ENCODE results near the gene CDK6.

The CDK6 gene

GRCh38 chr7:92699560-92699959, 136.8 kb downstream of the CDK6 start:
- H3K27me3 ChIP-seq (ENCODE audit: low read depth, low read length), result no peaks in the 10 kb centered on the region
- H2AFZ ChIP-seq (ENCODE audit: low read depth, low read length), result no peak overlapping the region
- H3K79me2 ChIP-seq (ENCODE audit: low read length), result peaks cover 9% of the 10 kb centered on the region; the same call in 1 of the 2 replicates
- H3K9me3 ChIP-seq (ENCODE audit: insufficient read depth, low read length), result no peaks in the 10 kb centered on the region
- no peak overlapping the region for H3K9ac ChIP-seq (ENCODE audit: low read length)
- H4K20me1 ChIP-seq (ENCODE audit: insufficient read depth, low read length), result peaks cover 20% of the 10 kb centered on the region; the same call in 1 of the 2 replicates
- TF ChIP-seq CTCF (IDR thresholded peaks at IDR 0.05; ENCODE audit: low read depth, low read length), result no peak
- TF ChIP-seq EZH2phosphoT487 (IDR thresholded peaks at IDR 0.05; ENCODE audit: low read depth), result no peak
- H3K4me3 ChIP-seq (ENCODE audit: low read length), result no peak overlapping the region
- peaks cover 2% of the 10 kb centered on the region for H3K36me3 ChIP-seq (replicated peaks; ENCODE audit: low read depth, low read length)
- H3K27ac ChIP-seq (ENCODE audit: low read length), result no peak overlapping the region
- no peaks in the 10 kb centered on the region for H3K4me1 ChIP-seq (ENCODE audit: low read length)
- no peak overlapping the region for H3K4me2 ChIP-seq (ENCODE audit: low read length)

- TF ChIP-seq EZH2phosphoT487 (IDR thresholded peaks at IDR 0.05; ENCODE audit: low read depth) (no peak), CTCF (IDR thresholded peaks at IDR 0.05; ENCODE audit: low read depth, low read length) (no peak)
- peaks cover 20% of the 10 kb centered on the region; the same call in 1 of the 2 replicates for H4K20me1 ChIP-seq (ENCODE audit: insufficient read depth, low read length)
- no peak overlapping the region for H2AFZ ChIP-seq (ENCODE audit: low read depth, low read length)
- no peak overlapping the region for H3K4me3 ChIP-seq (ENCODE audit: low read length)
- no peaks in the 10 kb centered on the region for H3K4me1 ChIP-seq (ENCODE audit: low read length)
- peaks cover 13% of the 10 kb centered on the region for H3K79me2 ChIP-seq (ENCODE audit: low read length)
- no peak overlapping the region for H3K9ac ChIP-seq (ENCODE audit: low read length)
- H3K4me2 ChIP-seq (ENCODE audit: low read length), result no peak overlapping the region
- H3K27ac ChIP-seq (ENCODE audit: low read length), result no peak overlapping the region
- no peaks in the 10 kb centered on the region for H3K9me3 ChIP-seq (ENCODE audit: insufficient read depth, low read length)
- no peaks in the 10 kb centered on the region for H3K27me3 ChIP-seq (ENCODE audit: low read depth, low read length)
- H3K36me3 ChIP-seq (replicated peaks; ENCODE audit: low read depth, low read length), result peaks cover 5% of the 10 kb centered on the region
Observed at GRCh38 chr7:92698237-92698841, 138.0 kb downstream of the CDK6 start.

- H3K9me3 ChIP-seq (ENCODE audit: insufficient read depth, low read length), result no peaks in the 10 kb centered on the region
- TF ChIP-seq EZH2phosphoT487 (IDR thresholded peaks at IDR 0.05; ENCODE audit: low read depth) (no peak), CTCF (IDR thresholded peaks at IDR 0.05; ENCODE audit: low read depth, low read length) (no peak)
- H3K4me2 ChIP-seq (ENCODE audit: low read length), result no peak overlapping the region
- H3K79me2 ChIP-seq (ENCODE audit: low read length), result peaks cover 9% of the 10 kb centered on the region
- H3K36me3 ChIP-seq (replicated peaks; ENCODE audit: low read depth, low read length), result peaks cover 5% of the 10 kb centered on the region
- H3K4me3 ChIP-seq (ENCODE audit: low read length), result no peak overlapping the region
- H3K27me3 ChIP-seq (ENCODE audit: low read depth, low read length), result no peaks in the 10 kb centered on the region
- H4K20me1 ChIP-seq (ENCODE audit: insufficient read depth, low read length), result peaks cover 18% of the 10 kb centered on the region; the same call in 1 of the 2 replicates
- no peaks in the 10 kb centered on the region for H3K4me1 ChIP-seq (ENCODE audit: low read length)
- H2AFZ ChIP-seq (ENCODE audit: low read depth, low read length), result no peak overlapping the region
- H3K9ac ChIP-seq (ENCODE audit: low read length), result no peak overlapping the region
- H3K27ac ChIP-seq (ENCODE audit: low read length), result no peak overlapping the region
Observed at GRCh38 chr7:92697414-92697813, 139.0 kb downstream of the CDK6 start.

GRCh38 chr7:92697012-92697411, 139.4 kb downstream of the CDK6 start:
- peaks cover 3% of the 10 kb centered on the region; the same call in 1 of the 2 replicates for H3K4me1 ChIP-seq (ENCODE audit: low read length)
- H3K27me3 ChIP-seq (ENCODE audit: low read depth, low read length), result no peaks in the 10 kb centered on the region
- peaks cover 9% of the 10 kb centered on the region for H3K79me2 ChIP-seq (ENCODE audit: low read length)
- H3K36me3 ChIP-seq (replicated peaks; ENCODE audit: low read depth, low read length), result peaks cover 5% of the 10 kb centered on the region
- no peak overlapping the region for H2AFZ ChIP-seq (ENCODE audit: low read depth, low read length)
- H3K27ac ChIP-seq (ENCODE audit: low read length), result no peak overlapping the region
- TF ChIP-seq CTCF (IDR thresholded peaks at IDR 0.05; ENCODE audit: low read depth, low read length), result no peak
- no peak for TF ChIP-seq EZH2phosphoT487 (IDR thresholded peaks at IDR 0.05; ENCODE audit: low read depth)
- no peak overlapping the region for H3K9ac ChIP-seq (ENCODE audit: low read length)
- H3K4me3 ChIP-seq (ENCODE audit: low read length), result no peak overlapping the region
- peaks cover 18% of the 10 kb centered on the region; the same call in 1 of the 2 replicates for H4K20me1 ChIP-seq (ENCODE audit: insufficient read depth, low read length)
- H3K9me3 ChIP-seq (ENCODE audit: insufficient read depth, low read length), result no peaks in the 10 kb centered on the region
- H3K4me2 ChIP-seq (ENCODE audit: low read length), result no peak overlapping the region

All from OCI-LY3 (cell line).